ENCODE results near the gene OR8D1. TPM values are rescaled to one million over a fixed set of nuclear protein-coding genes. Genes with fewer than 3 reads are reported as not detected.

OR8D1 gene
- total RNA-seq = not detected

- DNase-seq (ENCODE audit: low spot score) = no peak
These were observed at the start of gene OR8D1 for GRCh38 chr11:124313849-124314248. OR8D1 (minus strand) TSS chr11:124313949; CDS start chr11:124310766, 3,183 bp downstream.

DNA sequence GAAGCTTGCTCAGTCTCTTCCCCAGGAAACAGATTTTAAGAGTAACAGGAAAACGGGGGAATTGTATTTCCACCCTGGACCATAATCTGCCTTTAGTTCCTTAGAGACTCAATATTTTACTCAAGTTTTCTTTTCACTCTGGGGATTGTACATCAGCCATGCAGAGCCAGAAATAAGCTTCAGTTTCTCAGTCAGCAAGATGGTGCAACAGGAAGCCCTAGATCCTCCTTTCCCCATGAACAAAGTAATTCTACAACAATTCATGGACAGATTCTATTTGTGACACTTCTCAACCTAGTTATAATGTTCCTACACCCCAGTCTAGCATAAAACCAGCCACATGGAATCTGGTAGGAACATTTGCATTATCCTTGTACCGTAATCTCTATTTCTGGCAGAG, 45.8 kb upstream of the OR8D1 start:
- no peak for DNase-seq (ENCODE audit: low spot score)

DNA sequence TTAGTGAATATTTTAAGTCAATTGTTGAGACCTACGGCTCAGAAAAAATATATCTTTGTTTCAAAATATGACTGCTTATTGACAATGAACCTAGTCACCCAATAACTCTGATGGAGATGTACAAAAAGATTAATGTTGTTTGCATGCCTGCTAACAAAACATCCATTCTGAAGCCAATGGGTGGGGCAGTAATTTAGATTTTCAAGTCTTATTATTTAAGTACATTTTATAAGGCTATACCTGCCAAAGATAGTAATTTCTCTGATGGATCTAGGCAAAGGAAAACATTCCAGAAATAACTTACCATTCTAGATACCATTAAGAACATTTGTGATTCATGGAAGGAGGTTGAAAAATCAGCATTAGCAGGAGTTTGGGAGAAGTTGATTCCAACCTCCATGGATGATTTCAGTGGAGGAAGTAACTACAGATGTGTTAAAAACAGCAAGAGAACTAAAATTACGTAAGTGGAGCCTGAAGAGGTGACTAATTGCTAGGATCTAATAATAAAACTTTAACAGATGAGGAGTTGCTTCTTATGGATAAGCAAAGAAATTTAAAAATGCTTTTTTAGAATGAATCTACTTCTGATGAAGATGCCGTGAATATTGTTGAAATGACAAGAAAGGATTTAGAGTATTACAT, 32.7 kb upstream of the OR8D1 start:
- DNase-seq (ENCODE audit: low spot score) = no peak

GRCh38 chr11:124344346-124344745, 30.6 kb upstream of the OR8D1 start:
- no peak for DNase-seq (ENCODE audit: low spot score)

GRCh38 chr11:124340142-124340447, 26.3 kb upstream of the OR8D1 start:
- no peak for DNase-seq (ENCODE audit: low spot score)

DNA sequence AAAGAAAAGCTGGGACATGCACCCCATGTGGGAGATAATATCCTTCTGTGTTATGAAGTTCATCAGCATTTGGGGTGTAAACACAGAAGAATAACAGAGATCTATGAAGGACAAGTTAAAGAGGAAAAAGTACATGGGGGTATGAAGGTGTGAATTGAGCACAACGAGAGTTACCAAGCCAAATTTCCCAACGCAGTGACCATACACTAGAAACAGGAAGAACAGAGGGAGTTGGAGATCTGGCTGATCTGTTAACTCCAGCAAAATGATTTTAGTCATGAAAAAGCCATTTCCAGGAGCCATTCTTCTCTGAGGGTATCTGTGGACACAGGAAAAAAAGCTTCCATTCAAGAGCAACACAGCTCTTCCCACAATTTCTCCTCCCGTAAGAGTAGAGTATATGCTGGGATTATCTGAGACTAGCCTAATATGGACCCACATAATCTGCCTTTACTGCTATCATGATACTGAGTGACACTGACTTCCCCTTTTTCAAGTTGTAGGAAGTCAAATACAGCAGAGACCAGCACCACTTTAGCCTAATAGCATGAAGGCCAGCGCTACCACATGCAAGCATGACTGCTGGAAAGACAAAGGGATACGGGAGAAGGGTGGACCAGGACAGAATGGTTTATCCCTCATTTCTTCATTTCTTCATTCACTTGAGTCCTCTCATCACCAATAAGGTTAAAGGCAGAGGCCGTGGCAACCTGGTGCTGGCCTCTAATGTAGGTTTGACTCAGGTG, 25.8 kb upstream of the OR8D1 start:
- no peak for DNase-seq (ENCODE audit: low spot score)

DNA sequence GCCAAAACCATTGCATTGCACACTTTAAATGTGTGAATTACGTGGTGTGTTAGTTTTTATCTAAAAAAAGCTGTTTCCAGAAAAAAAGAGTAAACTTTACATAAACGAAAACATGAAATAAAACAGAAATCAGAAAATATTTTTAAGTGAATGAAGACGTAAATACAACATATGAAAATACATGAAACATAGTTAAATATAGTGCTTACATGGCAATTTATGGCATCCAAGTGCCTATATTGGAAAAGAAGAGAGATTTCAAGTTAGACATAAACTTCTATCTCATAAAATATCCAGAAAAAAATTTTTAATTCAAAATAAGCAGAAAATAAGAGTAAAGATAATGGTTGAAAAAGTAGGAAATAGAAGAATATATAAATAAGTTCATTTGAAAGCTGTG, 18.1 kb upstream of the OR8D1 start:
- no peak for DNase-seq (ENCODE audit: low spot score)

GRCh38 chr11:124329787-124330478, 16.2 kb upstream of the OR8D1 start:
- no peak for DNase-seq (ENCODE audit: low spot score)

DNA sequence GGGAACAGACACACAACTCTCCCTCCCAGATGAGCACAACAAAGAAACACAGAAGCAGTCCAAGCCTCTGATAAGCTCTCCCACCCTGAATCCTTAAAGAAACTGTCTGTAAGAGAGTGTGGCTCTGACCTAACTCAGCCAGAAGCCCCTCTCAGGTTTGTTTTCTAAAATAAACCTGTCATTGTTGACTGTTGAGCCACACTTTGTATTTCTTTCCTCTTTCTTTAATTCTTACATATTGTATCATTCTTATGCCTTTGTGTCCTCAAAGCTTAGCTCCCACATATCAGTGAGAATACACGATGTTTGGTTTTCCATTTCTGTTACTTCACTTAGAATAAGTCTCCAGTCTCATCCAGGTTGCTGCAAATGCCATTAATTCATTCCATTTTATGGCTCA, 14.0 kb upstream of the OR8D1 start:
- no peak for DNase-seq (ENCODE audit: low spot score)

DNA sequence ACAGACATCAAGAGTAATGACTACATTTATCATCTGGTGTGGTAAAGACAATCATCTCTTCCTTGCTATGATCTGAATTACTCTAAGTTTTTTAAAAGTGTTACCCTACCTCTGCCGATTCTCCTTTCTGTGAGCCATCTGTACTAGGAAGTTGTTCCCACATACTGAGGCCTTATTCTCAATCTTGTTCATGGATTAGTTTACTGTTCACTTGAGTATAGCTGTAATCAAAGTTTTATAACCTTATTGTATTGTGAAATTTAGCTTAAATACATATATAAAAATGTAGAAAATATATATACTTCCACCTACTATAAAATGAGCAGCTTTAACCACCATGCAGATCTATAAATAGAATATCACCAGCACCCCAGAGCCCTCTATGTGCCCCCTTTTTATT, 8.6 kb upstream of the OR8D1 start:
- no peak for DNase-seq (ENCODE audit: low spot score)

GRCh38 chr11:124320097-124320496, 6.3 kb upstream of the OR8D1 start, which contains the start of gene OR8D2:
OR8D2 (minus strand) TSS chr11:124320197; CDS start chr11:124320197, 0 bp downstream.
- no peak for DNase-seq (ENCODE audit: low spot score)

DNA sequence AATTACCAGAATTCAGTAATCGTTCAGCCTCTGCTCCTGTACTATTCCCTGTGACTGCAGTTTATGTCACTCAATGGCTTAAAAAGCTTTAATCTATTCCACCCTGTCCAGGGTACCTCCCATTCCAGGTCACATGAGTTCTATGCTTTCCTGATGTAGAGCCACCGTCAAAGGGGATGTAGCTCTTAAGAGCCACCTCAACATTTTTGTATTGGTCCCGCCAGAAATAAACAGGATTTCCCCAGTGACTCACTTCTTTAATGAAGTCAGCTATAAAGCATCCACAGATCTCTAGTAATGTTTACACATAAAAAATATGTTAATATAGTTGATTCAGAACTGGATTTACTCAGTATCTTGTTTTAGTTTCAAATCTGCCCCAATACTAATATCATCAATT, 1.3 kb upstream of the OR8D1 start:
- no peak for DNase-seq (ENCODE audit: low spot score)

DNA sequence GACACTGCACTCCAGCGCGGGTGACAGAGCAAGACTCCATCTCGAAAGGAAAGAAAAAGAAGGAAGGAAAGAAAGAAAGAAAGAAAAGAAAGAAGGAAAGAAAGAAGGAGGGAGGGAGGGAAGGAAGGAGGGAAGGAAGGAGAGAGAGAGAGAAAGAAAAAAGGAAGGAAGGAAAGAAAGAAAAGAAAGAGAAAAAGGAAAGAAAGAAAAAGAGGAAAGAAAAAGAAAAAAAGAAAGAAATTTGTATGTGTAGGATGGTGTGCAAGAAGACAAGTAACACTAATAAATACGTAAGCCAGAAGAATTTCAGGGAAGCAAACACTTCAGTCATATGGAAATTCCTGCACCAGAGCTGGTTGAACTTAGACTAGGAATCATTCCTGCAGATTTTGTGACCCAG, 618 bp downstream of the OR8D1 start:
- no peak for DNase-seq (ENCODE audit: low spot score)

DNA sequence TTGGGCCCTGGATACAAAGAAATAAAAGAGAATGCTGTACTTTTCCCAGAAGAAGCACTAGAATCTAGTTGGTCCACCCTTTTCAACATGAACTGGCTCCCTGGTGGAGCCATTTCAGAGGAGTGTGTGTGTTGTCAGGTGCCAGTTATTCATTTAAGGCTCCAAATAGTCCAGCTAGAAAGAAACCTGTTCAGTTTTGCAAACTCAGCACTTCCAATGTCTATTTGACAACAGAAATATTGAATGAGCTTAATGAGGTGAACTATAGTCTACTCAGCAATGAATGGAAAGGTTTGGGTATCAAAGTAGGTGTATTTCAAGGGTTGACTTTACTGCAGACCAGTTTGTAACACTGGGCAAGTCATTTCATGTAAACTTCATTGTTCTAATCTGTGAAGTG, 2.1 kb downstream of the OR8D1 start:
- DNase-seq (ENCODE audit: low spot score) = no peak

GRCh38 chr11:124311269-124311668, 2.5 kb downstream of the OR8D1 start:
- no peak for DNase-seq (ENCODE audit: low spot score)

GRCh38 chr11:124310721-124311120, 3.0 kb downstream of the OR8D1 start:
- DNase-seq (ENCODE audit: low spot score) = no peak

DNA sequence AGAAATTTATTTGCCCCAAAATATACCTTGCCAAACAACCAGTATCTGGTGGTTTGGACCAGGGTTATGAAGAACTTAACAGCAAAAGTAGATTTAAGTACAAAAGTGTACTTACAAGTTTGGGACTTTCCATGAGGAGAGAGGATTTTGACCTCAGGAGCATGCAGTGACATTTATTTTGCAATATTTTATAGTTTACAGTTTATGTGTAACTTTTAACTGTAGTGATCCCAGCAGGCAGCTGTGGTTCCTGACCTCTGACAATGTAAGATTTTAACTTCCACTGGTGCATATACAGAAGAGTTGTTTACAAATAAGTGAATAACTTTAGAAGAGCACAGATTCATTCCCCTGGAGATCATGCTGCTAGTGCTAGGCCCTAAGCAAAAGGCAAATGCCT, 6.7 kb downstream of the OR8D1 start:
- DNase-seq (ENCODE audit: low spot score) = no peak

DNA sequence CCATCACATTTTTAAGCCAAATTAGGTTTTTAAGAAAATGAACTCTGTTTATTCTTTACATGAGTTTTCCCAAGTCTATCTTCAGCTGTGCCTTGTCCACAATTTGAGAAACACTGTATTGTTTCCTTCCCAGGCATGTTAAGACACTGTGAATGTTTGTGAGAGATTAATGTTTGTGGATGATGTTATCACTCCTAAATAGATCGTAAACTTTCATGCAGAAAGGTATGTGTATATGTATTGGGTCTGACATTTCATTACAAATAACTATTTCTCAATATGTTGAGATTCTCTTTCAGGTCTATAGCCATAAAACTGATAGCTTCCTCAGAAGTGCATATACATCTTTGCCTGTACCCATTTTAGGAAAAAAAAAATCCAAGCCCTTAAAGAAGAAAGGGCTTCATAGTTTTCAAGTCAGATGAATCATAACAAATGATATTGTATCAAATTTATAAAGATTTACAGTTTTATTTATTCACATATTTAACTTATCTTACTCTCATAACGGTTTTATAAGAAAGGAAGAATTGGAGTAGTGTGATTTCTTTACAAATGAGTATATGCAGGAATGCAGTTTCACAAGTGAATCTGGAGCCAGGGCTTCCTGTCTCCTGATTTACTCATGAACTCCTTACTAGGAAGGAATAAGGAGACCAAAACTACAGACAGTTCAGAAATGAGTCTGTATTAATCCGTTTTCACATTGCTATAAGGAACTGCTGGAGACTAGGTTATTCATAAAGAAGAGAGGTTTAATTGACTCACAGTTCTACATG, 11.2 kb downstream of the OR8D1 start:
- DNase-seq (ENCODE audit: low spot score) = no peak

DNA sequence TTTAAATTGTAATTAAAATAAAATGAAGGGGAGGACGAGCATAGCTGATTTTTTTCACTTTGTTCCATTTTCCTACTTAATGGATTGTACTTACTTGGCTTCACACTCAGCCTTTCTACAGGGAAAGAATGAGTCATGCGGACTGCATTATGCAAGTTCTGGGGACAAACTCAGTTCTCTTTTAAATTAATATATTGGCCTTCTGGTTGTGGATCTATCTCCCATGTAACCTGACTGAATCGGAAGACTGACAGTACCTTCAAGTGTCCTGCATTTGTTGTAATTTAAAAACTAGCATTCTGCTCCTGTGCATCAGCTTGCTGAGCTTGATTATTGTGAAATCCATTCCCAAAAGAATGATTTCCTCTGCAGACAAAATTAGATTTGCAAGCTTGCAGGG, 12.2 kb downstream of the OR8D1 start:
- DNase-seq (ENCODE audit: low spot score) = no peak

DNA sequence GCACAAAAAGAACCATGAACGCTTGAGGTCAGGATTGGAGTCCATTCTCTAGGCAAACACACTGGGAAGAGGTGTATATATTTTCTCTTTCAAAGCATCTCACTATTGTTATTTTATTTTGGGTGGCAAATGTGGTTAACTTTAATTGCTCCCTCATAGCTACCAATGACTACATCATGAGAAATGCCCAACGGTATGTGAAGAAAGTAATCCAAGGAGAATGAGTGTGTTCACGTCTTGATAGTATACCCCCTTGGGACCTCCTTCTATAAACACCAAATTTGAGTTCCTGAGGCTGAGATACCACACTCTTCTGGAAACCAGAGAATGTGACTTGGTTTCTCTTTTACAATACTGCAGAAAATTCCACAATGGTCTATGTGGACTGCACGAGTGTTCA, 15.8 kb downstream of the OR8D1 start:
- DNase-seq (ENCODE audit: low spot score) = no peak

- no peak for DNase-seq (ENCODE audit: low spot score)
These were observed 17.7 kb downstream of the OR8D1 start for GRCh38 chr11:124296016-124296415.

DNA sequence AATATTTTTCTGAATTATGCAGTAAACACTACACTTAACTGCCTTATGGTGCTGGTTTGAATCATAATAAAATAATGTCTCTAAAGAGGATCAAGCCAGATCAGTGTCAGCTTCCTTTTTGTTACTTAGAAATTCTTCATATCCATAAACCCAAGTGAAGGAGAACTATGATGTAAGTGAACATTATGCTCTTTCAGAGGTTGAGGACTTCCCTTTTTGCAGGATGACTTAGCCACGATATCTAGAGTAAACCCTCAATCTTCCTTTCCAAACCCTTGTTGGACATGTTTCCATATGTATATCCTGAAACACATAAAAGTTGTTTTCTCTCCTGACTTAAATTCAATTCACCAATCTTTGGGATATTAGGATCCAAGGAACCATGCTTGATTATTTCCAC, 19.1 kb downstream of the OR8D1 start:
- no peak for DNase-seq (ENCODE audit: low spot score)
